ENCODE results near the gene STOML2. TPM values are rescaled to one million over a fixed set of nuclear protein-coding genes. Genes with fewer than 3 reads are reported as not detected.
"Not testable (repeated sequence)": the region's sequence is repeated elsewhere in the genome, so short reads cannot be mapped to it uniquely, and the experiment has no call there.

Gene STOML2, protein sequence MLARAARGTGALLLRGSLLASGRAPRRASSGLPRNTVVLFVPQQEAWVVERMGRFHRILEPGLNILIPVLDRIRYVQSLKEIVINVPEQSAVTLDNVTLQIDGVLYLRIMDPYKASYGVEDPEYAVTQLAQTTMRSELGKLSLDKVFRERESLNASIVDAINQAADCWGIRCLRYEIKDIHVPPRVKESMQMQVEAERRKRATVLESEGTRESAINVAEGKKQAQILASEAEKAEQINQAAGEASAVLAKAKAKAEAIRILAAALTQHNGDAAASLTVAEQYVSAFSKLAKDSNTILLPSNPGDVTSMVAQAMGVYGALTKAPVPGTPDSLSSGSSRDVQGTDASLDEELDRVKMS
- 161 and 175 TPM in 2 replicates for total RNA-seq (2014; rRNA removed)
- percentile 88 among the genes with signal in this experiment for Bru-seq, nascent RNA
- percentile 96 among the genes with signal in this experiment for BruChase-seq, experiment 1, labeled RNA remaining after a 6-hour chase
- BruChase-seq, experiment 2, labeled RNA remaining after a 2-hour chase = percentile 90 among the genes with signal in this experiment
- long read RNA-seq, transcript STOML2-201 (10 exons, 1,278 nt) = major isoform, 139 of 215 reads
- long read RNA-seq, partial matches to known transcripts = 10 of 215 reads
- long read RNA-seq, other reads (novel, unspliced or antisense) = 63 of 215 reads

DNA sequence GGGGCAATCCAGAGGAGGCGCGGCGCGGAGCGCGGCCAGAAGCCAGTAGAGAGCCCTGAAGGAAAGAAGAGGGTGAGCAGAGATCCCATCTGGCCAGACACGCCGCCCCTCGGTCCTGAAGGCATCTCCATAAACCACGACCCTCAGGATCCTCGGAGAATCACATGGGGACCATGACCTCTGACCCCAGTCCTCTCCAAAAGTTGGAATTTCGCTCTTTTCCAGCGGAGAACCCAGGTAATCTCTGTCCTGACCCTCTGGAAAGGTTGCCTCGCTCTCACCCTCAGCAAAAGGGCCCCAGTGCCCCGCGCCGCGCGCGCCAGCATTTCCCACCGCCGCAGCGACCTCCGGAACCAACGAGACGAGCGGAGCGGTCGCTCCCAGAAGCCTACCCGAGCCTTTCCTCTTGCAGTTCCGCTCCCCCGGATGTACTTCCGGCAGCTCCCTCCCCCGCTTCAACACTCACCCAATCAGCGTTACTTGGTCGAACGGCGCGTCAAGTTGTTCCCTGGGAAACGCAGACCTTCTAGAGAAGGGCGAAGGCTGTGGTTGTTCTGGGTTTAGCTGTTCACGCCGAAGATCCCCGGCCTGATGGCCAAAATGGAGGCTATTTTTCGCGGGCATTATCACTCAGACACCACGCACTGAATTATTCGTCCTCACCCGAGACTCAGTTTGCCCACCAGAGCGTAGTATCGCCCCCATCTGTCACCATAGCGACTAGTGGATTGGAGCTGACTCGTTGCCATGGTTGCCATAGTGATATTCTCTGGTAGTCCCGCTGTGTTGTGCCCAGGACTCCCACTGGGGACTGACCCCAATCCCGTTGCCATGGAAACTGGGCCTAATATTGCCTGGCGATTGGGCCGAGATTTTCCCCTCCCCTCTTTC, at the start of gene STOML2:
Gene STOML2 (minus strand): TSS at position 363 of the 891 bp plus-strand sequence. CDS start 37 bp downstream, at position 326.
- ChIA-PET CTCF (interaction anchor here (0.6 to 1.1 kb wide), 3 partner anchors 9 to 13 kb away, joined by 3 to 7 read pairs (median 5); partner anchors contain the start of gene ATOSB), POLR2A (ENCODE audit: unreplicated experiment) (interaction anchor here (0.6 to 0.7 kb wide), 3 partner anchors 58 to 628 kb away, joined by 3 to 10 read pairs (median 3); no protein-coding TSS in a partner anchor)
- no peaks in the 10 kb centered on the region for H4K20me1 ChIP-seq (ENCODE audit: low read length)
- no peaks in the 10 kb centered on the region for H3K27me3 ChIP-seq (ENCODE audit: low read length)
- no peaks in the 10 kb centered on the region for H3K9me3 ChIP-seq (ENCODE audit: low read length)
- peak within 1 kb of the TSS; percentile 96 for H3K9ac ChIP-seq (ENCODE audit: low read length)
- H2AFZ ChIP-seq (ENCODE audit: low read length) = peak within 1 kb of the TSS; percentile 74
- DNase-seq (peak; percentile 89), ATAC-seq (peak; percentile 98)
- no peaks in the 10 kb centered on the region for H3K9me2 ChIP-seq (replicated peaks; ENCODE audit: low read length)
- 0 out of 2 replicates have a peak, but pooled peaks cover 3% of the 10 kb centered on the region for H3K36me3 ChIP-seq (ENCODE audit: low read depth, low read length)
- TF ChIP-seq EZH2phosphoT487 (IDR thresholded peaks at IDR 0.05; ENCODE audit: borderline replicate concordance, low read length) (no peak), EZH2 (IDR thresholded peaks at IDR 0.05; ENCODE audit: low read length, unreplicated experiment) (no peak)
- TF ChIP-seq, protein P1, sequence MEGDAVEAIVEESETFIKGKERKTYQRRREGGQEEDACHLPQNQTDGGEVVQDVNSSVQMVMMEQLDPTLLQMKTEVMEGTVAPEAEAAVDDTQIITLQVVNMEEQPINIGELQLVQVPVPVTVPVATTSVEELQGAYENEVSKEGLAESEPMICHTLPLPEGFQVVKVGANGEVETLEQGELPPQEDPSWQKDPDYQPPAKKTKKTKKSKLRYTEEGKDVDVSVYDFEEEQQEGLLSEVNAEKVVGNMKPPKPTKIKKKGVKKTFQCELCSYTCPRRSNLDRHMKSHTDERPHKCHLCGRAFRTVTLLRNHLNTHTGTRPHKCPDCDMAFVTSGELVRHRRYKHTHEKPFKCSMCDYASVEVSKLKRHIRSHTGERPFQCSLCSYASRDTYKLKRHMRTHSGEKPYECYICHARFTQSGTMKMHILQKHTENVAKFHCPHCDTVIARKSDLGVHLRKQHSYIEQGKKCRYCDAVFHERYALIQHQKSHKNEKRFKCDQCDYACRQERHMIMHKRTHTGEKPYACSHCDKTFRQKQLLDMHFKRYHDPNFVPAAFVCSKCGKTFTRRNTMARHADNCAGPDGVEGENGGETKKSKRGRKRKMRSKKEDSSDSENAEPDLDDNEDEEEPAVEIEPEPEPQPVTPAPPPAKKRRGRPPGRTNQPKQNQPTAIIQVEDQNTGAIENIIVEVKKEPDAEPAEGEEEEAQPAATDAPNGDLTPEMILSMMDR (conservative IDR thresholded peaks at IDR 0.05; ENCODE audit: low read depth, low read length) = no peak
- H3K79me2 ChIP-seq (ENCODE audit: low read length) = peaks cover 20% of the 10 kb centered on the region
- BruUV-seq (replicated peaks) = TSS peak; percentile 97
- intact Hi-C loops (cut with micrococcal nuclease) = no loop called here
- H3F3A ChIP-seq (ENCODE audit: low read length, unreplicated experiment) = no peaks in the 10 kb centered on the region
- H3K4me1 ChIP-seq (ENCODE audit: insufficient read depth, low read length) = peaks cover 16% of the 10 kb centered on the region
- peak within 1 kb of the TSS; percentile 83 for H3K4me3 ChIP-seq (ENCODE audit: low read length)
- peak within 1 kb of the TSS; percentile 38 for H3K27ac ChIP-seq (ENCODE audit: low read length)
- H3K4me2 ChIP-seq (ENCODE audit: low read length) = peak within 1 kb of the TSS; percentile 96

DNA sequence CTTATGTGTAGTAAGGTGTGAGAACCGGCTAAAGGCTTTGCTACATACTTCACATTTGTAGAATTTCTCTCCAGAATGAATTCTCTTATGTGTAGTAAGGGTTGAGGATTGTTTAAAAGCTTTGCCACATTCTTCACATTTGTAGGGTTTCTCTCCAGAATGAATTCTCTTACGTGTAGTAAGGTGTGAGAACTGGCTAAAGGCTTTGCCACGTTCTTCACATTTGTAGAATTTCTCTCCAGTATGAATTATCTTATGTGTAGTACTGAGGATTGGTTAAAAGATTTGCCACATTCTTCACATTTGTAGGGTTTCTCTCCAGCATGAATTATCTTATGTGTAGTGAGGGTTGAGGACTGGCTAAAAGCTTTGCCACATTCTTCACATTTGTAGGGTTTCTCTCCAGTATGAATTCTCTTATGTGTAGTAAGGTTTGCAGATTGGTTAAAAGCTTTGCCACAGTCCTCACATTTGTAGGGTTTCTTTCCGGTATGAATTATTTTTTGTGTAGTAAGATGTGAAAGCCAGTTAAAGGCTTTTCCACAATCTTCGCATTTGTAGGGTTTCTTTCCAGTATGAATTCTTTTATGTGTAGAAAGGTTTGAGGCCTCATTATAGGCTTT, 45.1 kb upstream of the STOML2 start:
- H3K27me3 ChIP-seq (ENCODE audit: low read length); H4K20me1 ChIP-seq (ENCODE audit: low read length); H3K4me2 ChIP-seq (ENCODE audit: low read length); H3K36me3 ChIP-seq (ENCODE audit: low read depth, low read length); BruUV-seq (replicated peaks); H3K9me3 ChIP-seq (ENCODE audit: low read length); H3K4me1 ChIP-seq (ENCODE audit: insufficient read depth, low read length); DNase-seq; ATAC-seq; H3K79me2 ChIP-seq (ENCODE audit: low read length); CTCF ChIA-PET; H3K9ac ChIP-seq (ENCODE audit: low read length); H2AFZ ChIP-seq (ENCODE audit: low read length); H3K4me3 ChIP-seq (ENCODE audit: low read length); POLR2A ChIA-PET (ENCODE audit: unreplicated experiment); intact Hi-C loops (cut with micrococcal nuclease); H3F3A ChIP-seq (ENCODE audit: low read length, unreplicated experiment); H3K9me2 ChIP-seq (replicated peaks; ENCODE audit: low read length); H3K27ac ChIP-seq (ENCODE audit: low read length): not testable (repeated sequence)

DNA sequence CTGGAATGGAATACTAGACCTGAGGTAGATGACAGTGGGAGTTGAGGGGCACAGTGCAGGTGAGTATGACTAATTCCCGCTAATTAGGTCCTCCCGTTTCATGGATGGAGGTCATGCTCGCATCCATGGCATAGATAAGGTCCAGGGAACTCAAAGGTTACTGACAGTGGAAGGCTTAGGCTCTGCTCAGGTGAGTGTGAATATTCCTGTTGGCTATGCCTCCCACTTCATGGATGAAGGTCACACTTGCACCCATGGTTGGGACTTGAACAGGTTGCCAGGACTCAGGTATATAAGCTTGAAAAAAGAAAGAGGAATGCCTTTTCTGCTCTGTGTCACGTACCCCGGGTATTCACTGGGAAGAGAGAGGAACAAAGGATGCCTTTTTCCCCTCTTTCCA, 39.1 kb upstream of the STOML2 start:
- no peaks in the 10 kb centered on the region for H3K4me1 ChIP-seq (ENCODE audit: insufficient read depth, low read length)
- CTCF ChIA-PET = no interaction called here
- TF ChIP-seq EZH2phosphoT487 (IDR thresholded peaks at IDR 0.05; ENCODE audit: borderline replicate concordance, low read length) = no peak
- H3K4me2 ChIP-seq (ENCODE audit: low read length) = no peak overlapping the region
- 0 out of 2 replicates have a peak, but pooled peaks cover 5% of the 10 kb centered on the region for H3K9me3 ChIP-seq (ENCODE audit: low read length)
- no peaks in the 10 kb centered on the region for H3K36me3 ChIP-seq (ENCODE audit: low read depth, low read length)
- no peaks in the 10 kb centered on the region for H3K9me2 ChIP-seq (replicated peaks; ENCODE audit: low read length)
- BruUV-seq (replicated peaks) = no TSS peak
- ATAC-seq (no peak), DNase-seq (no peak)
- intact Hi-C loops (cut with micrococcal nuclease) = no loop called here
- no peaks in the 10 kb centered on the region for H3F3A ChIP-seq (ENCODE audit: low read length, unreplicated experiment)
- H4K20me1 ChIP-seq (ENCODE audit: low read length) = no peaks in the 10 kb centered on the region
- no peak overlapping the region for H3K27ac ChIP-seq (ENCODE audit: low read length)
- H3K4me3 ChIP-seq (ENCODE audit: low read length) = no peak overlapping the region
- H3K79me2 ChIP-seq (ENCODE audit: low read length) = no peaks in the 10 kb centered on the region
- H3K27me3 ChIP-seq (ENCODE audit: low read length) = no peaks in the 10 kb centered on the region
- H2AFZ ChIP-seq (ENCODE audit: low read length) = no peak overlapping the region
- POLR2A ChIA-PET (ENCODE audit: unreplicated experiment) = no interaction called here
- H3K9ac ChIP-seq (ENCODE audit: low read length) = no peak overlapping the region
